Measurements from ENCODE around the gene FMNL3.
"Not testable (repeated sequence)": the region's sequence is repeated elsewhere in the genome, so short reads cannot be mapped to it uniquely, and the experiment has no call there.

Gene FMNL3

DNA sequence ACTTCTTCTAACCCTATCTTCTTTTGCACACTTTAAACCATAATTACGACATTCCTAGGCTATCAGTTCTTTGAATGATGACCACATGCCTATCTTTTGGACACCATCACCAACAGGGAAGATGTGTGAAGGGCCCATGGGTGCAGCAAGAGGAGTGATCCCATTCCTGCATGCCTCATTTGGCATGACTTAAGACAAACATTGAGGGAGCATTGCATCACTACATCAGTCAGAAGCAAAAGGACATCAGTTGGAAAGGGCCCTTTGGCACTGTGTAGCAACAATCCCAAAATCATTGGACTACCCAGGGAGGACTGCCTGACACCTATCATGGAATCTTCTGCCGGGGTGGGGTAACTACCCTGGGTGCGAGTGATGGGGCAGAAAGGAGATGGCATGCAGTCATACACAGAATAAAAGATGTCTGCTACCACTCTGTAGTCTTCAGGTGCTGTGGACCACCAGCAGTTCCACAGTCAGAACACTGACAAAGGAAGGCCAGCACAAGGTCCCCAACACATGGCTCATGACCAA is 23.4 kb upstream of the FMNL3 start:
- FAIRE-seq (no peak), DNase-seq (ENCODE audit: insufficient read length, low spot score) (no peak)
- no peak for TF ChIP-seq POLR2A (IDR thresholded peaks at IDR 0.05; ENCODE audit: low read depth, low read length)

DNA sequence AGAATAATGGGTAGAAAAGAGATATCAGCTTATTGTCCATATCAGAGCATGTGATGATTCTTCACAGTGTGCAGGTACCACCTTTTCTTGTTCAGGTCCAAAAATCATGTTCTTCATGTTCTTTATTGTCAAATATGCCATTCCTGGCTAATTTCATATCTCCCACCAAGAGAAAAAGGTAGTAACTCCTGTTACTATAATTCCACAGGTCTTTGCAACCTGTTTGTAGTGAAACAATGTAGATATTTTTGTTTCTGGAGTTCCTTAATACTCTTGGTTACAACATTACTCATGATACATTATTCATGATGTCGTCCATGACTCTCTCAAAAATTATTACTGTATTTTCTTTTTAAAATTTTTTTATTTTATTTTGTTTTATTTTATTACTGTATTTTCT is 22.8 kb upstream of the FMNL3 start:
- DNase-seq (ENCODE audit: insufficient read length, low spot score): no peak
- TF ChIP-seq POLR2A (IDR thresholded peaks at IDR 0.05; ENCODE audit: low read depth, low read length): no peak
- FAIRE-seq: no peak

DNA sequence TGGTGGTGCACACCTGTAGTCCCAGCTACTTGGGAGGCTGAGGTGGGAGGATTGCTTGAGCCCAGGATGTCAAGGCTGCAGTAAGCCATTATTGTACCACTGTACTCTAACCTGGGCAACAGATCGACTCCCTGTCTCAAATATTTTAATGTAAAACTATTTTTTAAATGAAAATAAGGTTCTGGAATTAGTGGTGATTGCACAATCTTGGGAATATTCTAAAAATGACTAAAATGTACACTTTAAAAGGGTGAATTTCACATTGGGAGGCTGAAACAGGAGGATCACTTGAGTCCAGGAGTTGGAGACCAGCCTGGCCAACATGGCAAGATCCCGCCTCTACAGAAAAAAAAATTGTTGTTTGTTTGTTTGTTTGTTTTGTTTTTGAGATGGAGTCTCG is 21.2 kb upstream of the FMNL3 start:
- no peak for DNase-seq (ENCODE audit: insufficient read length, low spot score)
- TF ChIP-seq POLR2A (IDR thresholded peaks at IDR 0.05; ENCODE audit: low read depth, low read length): no peak
- no peak for FAIRE-seq

DNA sequence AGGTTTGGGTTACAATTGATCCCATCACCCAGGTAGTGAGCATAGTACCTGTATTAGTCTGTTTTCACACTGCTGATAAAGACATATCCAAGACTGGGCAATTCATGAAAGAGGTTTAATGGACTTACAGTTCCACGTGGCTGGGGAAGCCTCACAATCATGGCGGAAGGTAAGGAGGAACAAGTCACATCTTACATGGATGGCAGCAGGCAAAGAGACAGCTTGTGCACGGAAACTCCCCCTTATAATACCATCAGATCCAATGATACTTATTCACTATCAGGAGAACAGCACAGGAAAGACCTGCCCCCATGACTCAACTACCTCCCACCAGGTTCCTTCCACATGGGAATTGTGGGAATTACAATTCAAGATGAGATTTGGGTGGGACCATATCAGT is 14.2 kb upstream of the FMNL3 start:
- not testable (repeated sequence) for FAIRE-seq; DNase-seq (ENCODE audit: insufficient read length, low spot score)

DNA sequence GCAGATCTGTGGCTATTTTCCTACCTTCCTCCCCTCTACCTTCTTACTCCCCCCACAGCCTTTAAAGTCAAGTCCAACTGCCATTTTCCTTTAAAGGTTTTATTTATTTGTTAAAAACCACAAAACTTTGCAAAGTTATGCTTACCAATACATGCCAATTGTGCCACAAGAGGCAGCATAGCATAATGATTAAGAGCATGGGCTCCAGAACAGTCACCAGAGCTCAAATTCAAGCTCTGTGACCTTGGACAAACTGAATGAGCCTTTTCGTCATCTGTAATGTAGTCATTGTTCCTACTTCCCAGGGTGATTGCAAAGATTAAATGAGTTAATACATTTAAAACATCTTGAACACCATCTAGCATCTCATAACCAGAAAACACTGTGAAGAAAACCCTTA is 13.0 kb upstream of the FMNL3 start:
- no peak for TF ChIP-seq POLR2A (IDR thresholded peaks at IDR 0.05; ENCODE audit: low read depth, low read length)
- DNase-seq (ENCODE audit: insufficient read length, low spot score) (no peak), FAIRE-seq (no peak)

DNA sequence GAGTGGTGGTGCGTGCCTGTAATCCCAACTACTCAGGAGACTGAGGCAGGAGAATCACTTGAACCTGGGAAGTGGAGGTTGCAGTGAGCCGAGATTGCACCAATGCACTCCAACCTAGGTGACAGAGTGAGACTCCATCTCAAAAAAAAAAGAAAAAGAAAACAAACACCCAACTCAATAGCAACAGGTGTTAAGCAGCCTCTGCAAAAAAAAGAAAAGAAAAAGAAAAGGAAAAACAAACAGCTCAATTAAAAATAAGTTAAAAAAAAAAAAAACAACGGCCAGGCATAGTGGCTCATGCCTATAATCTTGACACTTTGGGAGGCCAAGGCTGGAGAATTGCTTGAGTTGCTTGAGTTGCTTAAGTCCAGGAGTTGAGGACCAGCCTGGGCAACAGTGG is 10.6 kb upstream of the FMNL3 start:
- not testable (repeated sequence) for DNase-seq (ENCODE audit: insufficient read length, low spot score); FAIRE-seq

DNA sequence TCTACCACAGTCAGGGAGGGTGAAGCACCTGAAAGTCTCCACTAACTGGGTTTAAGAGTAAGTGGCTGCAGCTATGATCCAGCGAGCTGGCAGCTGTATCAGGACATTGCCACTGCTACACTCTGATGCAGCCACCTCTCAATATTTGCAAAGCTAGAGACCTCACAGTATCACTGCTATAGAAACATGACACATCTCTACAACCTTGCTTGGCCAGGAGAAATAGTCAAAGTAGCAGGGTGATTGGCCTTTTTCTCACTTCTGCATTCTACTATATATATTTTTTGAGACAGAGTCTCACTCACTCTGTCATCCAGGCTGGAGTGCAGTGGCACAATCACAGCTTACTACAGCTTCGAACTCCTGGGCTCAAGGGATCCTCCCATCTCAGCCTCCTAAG is 9.3 kb upstream of the FMNL3 start:
- DNase-seq (ENCODE audit: insufficient read length, low spot score) (no peak), FAIRE-seq (no peak)
- TF ChIP-seq POLR2A (IDR thresholded peaks at IDR 0.05; ENCODE audit: low read depth, low read length): no peak

DNA sequence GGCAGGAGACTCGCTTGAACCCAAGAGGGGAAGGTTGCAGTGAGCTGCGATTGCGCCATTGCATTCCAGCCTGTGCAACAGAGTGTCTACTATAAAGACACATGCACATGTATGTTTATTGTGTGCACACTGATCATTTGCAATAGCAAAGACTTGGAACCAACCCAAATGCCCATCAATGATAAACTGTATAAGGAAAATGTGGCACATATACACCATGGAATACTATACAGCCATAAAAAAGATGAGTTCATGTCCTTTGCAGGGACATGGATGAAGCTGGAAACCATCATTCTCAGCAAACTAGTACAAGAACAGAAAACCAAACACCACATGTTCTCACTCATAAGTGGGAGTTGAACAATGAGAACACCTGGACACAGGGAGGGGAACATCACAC is 6.7 kb upstream of the FMNL3 start:
- not testable (repeated sequence) for FAIRE-seq

DNA sequence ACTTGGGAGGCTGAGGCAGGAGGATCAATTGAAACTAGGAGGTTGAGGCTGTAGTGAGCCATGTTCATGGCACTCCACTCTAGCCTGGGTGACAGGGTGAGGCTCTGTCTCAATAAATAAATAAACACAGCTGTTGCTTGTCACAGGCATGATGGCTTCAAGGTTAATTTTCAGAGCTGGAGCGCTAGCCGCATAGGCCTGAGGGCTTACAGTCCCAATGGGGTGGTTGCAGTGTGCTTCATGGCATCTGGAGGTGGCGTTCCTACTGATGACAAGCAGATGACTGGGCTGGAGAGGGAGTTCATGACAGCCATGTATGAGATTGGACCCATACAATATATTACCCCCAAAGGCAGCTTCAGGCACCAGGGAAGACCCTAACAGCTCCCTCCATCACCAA is 1.6 kb upstream of the FMNL3 start:
- DNase-seq (ENCODE audit: insufficient read length, low spot score) (no peak), FAIRE-seq (no peak)
- no peak for TF ChIP-seq POLR2A (IDR thresholded peaks at IDR 0.05; ENCODE audit: low read depth, low read length)

More for the DNA sequence above, 6.7 kb upstream of the FMNL3 start:
- DNase-seq (ENCODE audit: insufficient read length, low spot score): not testable (repeated sequence)

DNA sequence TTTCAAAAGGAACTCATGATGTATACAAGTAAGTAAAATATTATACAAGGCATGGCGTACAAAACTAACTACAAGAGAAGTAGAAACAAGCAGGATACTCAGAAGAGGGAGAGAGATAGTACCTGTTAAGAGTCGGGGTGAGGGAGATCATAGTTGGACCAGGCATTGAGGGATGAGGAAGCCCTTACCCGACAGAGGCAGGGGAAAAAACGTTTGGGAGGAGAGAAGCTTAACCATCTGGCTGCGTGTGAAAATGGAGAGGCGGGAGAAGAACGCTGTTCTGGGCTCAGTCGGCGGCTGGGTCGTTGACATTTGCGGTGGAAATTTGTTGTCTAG is 575 bp upstream of the FMNL3 start:
- no peak for FAIRE-seq
- DNase-seq (ENCODE audit: insufficient read length, low spot score): no peak
- TF ChIP-seq POLR2A (IDR thresholded peaks at IDR 0.05; ENCODE audit: low read depth, low read length): no peak

DNA sequence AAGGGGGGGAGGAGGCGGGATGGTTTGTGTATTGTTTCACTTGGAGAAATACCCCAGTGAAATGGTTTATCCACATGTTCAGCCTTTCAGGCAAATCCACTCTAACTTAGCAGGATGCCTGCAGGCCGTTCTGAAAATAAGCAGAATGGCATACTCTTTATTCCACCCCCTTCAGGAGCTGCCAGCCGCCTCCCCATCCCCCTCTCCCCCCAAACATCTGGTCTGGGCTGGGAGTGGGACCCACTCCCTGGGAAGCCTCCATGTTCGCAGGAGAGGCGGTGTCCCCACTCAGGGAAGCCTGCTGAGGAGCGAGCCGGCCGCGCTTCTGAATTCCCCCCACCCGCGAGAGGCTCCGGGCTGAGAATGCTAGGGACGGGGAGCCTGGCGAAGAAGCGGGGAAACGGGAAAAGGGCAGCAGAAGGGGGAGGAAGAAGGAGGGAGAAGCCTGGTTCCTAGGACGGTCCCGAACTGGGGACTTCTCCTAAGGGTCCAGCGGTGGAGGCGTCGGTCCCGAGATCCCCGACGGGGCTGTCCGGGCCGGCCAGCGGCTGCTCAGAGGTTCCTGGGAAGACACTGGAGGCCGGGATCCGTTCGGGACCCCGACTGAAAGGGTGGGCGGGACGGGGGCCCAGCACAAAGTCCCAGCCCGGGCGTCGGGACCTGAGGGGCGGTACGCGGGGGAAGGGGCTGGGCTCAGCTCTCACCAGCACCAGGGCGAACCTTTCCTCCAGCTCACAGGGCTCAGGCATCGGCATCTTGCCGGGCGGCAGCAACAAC is 666 bp downstream of the FMNL3 start:
- DNase-seq (ENCODE audit: insufficient read length, low spot score) (no peak), FAIRE-seq (no peak)
- TF ChIP-seq POLR2A (IDR thresholded peaks at IDR 0.05; ENCODE audit: low read depth, low read length): no peak

DNA sequence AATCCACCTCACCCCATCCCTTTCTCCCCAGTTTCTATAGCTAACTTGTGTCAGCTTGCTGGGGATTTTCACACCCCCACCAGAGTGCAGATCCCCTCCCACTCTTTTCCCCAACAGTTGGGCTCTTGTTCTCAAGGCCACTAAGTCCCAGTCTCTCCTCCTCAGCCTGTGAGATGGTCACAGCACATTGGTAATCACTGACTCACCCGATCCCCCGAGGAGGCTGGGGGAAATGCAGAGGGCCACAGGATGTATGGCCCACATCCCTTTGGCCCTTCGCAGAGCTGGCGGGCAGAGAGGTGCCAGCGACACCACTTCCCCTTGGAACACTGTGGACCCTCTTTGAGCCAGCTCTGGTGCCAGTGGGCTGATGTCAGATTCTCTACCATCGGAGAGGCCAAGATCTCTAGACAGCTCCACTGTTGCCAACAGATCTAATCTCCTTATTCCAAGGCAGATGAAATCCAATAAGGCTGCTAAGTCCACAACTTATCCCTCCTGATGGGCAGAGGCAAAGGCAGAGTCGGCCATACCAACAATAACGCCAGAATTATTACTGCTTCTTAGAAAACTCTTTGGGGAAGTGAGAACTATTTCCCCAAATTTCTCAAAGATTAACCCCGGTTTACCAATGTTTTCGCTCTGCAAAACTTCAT is 1.6 kb downstream of the FMNL3 start:
- FAIRE-seq (peak; percentile 92), DNase-seq (ENCODE audit: insufficient read length, low spot score) (peak; percentile 84)
- TF ChIP-seq POLR2A (IDR thresholded peaks at IDR 0.05; ENCODE audit: low read depth, low read length): peak; percentile 70

DNA sequence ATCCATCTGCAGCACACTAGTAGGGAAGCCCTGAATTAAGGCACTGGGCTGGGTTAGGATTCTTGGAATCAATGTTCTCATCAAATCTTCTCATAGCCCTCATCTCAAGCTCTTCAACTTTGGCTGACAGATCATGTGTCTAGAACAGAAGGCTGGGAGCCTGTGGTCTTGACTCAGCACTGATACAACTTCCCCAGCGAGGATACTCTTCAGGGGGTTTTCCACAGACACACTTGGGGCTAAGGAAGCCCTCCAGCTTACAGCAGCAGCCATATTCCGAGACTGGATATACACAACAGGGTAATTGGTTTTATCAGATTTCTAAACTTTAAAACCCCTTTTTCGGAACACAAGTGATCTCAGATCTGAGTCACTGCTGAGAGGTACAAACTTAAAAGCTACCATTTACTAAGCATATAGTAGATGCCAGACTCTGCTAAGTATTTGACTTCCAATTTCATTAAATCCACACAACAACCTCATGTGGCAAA is 3.5 kb downstream of the FMNL3 start:
- no peak for TF ChIP-seq POLR2A (IDR thresholded peaks at IDR 0.05; ENCODE audit: low read depth, low read length)
- DNase-seq (ENCODE audit: insufficient read length, low spot score) (no peak), FAIRE-seq (no peak)

DNA sequence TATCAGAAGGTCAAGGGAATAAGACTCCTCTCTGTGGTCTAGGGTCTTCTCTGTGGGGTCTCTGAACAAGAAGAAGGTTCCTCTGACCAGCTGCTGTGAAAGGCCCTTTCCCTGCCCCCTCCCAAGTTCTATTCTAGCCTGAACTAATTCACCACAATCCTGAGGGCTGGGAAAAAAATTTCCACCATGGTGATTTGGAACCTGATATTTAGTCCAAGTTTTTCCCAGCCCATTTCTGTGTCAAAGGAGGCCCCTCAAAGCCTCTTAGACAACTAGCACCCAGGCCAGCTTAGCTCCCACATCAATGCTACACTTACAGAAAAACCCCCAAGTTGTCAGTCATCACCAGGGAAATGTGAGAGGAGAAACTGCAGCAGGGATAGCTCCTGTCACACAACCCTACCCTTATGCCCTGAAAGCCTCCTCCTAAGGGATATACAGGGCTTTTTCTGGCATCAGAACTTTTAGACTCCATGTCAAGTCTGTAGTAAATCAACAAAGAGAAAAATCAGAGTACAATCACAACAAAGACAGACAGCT is 4.5 kb downstream of the FMNL3 start:
- FAIRE-seq (no peak), DNase-seq (ENCODE audit: insufficient read length, low spot score) (no peak)
- TF ChIP-seq POLR2A (IDR thresholded peaks at IDR 0.05; ENCODE audit: low read depth, low read length): no peak

DNA sequence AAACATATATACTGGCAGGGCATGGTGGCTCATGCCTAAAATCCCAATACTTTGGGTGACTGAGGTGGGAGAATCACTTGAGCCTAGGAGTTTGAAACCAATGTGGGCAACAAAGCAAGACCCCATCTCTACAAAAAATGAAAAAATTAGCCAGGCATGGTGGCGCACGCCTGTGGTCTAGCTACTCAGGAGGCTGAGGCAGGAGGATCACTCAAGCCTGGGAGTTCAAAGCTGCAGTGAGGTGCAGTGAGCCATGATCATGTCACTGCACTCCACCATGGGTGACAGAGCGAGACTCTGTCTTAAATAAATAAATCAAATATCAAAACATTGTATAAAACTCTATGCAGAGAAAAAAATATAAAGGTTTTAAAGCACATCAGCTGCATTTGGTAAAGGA is 5.2 kb downstream of the FMNL3 start:
- FAIRE-seq (no peak), DNase-seq (ENCODE audit: insufficient read length, low spot score) (no peak)
- no peak for TF ChIP-seq POLR2A (IDR thresholded peaks at IDR 0.05; ENCODE audit: low read depth, low read length)

Measured in H54 (cell line).